C1 segment of cervical spinal cord (tissue), 14 donors: ENCODE results near the gene NMT1.
"Not testable (repeated sequence)": the region's sequence is repeated elsewhere in the genome, so short reads cannot be mapped to it uniquely, and the experiment has no call there.

Experiments
- DNase-seq, 14 donors: peaks; one replicate each; lab custom pipeline; 2025; lab: John Stamatoyannopoulos, UW

NMT1 gene

DNA sequence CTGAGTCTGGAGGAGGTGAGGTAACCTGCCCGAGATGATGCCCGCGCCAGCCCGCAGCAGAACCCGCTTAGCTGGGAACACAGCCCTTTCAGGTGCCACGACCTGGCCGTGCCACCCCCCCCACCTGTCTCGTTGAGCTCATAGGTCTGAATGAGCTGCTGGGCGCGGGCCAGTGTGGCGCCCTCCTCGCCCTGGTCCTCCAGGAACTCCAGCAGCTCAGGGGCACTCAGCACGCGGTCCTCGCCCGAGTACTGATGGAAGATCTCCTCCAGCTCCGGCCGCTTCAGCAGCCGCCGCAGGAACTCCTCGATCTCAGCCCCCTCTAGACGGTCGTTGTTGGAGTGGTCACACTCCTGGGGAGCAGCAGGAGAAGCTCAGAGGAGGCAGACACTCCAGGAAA lies 57.6 kb downstream of the NMT1 start:
- no peak for DNase-seq

DNA sequence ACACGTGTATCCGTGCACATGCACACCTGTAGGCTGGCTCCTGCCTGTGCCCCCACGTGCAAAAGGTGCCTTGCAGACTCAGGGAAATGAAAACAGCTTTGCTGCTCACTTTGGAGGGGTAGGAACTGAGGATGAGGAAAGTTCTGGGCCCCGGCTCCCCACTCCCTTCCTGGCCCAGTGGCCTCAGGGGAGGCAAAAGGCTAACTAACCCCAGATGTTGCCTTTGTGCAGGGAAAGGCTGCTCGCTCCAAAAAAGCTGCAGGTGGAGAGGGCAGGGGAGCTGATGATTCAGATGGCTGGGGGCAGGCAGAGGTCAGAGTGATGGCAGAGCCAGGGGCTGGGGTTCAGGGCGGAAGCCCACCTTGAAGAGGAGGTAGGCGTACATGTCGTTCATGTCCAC lies 58.8 kb downstream of the NMT1 start:
- DNase-seq, result no peak

GRCh38 chr17:45120558-45120957 lies 59.4 kb downstream of the NMT1 start:
- no peak for DNase-seq

GRCh38 chr17:45121055-45121454 lies 59.9 kb downstream of the NMT1 start:
- DNase-seq, result no peak

GRCh38 chr17:45123076-45123770 lies 62.1 kb downstream of the NMT1 start:
- DNase-seq, result no peak

DNA sequence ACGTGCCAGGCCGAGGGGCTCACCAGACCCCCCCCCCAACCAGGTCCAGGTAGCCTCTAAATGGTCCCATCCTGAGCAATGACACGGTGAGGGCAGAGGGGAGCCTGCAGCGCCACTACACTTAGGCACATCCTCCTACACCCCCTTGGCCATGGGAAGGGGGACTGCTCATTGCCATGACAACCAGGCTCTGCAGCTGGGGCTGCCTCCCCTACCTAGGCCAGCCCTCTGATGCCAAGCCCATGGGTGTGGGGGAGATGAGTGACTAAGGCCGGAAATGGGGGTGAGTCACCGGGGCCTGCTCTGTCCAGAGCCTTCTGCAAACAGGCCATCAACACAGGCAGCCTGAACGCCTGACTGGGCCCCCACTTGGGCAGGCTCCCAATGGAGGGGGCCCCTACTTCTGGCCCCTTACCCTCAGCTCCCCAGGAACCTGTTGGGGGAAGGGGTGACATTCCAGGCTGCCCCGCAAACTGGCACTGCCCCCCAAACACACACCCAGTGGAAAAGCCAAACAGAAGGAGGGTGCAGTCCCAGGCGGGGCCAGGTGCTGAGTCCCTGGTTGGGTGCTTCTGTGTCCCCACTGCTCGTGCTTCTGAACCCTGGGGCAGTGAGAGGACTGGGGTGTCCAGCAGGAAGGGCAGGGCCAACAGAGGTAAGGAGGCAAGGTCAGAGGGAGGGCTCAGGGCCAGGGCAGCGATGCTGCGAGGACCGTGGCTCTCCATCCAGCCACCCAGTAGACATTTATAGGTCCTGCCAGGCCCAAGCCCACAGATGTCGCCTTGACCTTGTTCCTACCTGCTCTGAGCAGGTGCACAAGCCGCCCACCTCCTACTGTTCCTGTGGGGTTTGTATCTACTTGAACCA lies 63.0 kb downstream of the NMT1 start:
- DNase-seq, result peak in 1 of 14 donors; percentile 58

DNA sequence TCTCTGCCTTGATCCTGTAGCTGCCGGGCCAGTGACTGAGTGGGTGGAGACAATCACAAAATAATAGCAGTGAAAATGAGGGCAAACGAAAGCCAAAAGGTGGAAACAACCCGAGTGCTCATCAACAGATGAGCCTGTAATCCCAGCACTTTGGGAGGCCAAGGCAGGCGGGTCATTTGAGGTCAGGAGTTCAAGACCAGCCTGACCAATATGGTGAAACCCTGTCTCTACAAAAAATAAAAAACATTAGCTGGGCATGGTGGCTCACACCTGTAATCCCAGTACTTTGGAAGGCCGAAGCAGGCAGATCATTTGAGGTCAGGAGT lies 63.6 kb downstream of the NMT1 start:
- not testable (repeated sequence) for DNase-seq

DNA sequence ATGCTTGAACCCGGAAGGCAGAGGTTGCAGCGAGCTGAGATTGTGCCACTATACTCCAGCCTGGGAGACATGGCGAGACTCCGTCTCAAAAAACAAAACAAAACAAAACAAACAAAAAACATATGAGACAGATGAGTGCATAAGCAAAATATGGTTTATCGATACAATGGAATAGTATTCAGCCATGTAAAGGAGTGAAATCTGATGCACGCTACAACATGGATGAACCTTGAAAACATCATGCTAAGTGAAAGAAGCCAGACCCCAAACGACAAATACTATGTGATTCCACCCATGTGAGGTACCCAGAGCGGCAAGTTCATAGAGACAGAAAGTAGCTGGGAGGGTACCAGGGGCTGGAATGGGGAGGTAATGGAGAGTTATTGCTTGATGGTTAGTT lies 64.4 kb downstream of the NMT1 start:
- no peak for DNase-seq

DNA sequence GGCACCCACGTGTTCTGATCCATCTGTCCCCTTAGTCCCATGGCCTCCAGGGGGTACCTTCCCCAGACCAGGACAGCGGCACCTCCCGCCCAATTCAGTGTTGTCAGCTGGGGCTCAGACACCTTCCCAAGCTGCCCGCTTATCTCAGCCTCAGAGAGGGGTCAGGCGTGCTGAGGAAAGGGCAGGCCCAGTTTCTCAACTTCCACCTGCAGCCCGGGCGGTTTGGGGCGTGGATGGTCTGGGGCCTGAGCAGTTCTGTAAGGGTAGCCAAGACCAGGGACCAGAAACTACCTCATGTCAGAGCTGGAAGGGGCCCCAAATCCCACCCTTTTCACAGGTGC lies 66.1 kb downstream of the NMT1 start:
- DNase-seq, result no peak

DNA sequence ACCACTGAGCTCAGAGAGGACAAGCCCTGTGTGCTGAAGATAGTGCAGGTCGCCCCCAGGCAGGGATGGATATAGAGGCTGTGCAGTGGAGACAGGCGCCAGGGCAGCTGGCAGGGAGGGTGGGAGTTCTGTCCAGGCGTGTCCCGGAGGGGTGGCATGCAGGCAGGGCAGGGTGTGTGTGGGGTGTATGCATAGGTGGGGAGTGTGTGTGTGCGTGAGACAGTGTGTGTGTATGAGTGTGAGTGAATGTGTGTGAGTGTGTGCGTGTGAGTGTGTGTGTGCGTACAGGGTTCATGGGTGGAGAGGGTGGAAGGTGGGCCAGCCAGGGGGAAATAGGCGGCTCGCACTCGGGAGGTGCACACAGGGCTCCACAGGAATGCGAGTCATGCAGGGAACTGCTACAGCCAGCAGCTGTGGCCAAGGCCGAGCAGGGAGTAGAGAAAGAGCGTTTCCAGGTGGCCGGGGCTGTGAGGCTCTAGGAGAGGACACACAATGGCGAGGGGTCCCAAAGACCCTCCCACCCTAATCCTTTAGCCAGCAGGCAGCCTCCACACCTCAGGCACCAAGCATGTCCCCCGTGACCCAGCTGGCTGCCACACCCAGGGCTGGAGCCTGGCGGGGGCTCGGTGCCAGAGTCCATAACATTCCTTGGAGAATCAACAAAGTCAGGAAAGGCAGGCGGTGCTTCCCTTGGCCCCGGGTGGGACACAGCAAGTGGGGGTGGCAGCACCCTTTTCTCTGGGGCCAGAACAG lies 66.6 kb downstream of the NMT1 start:
- no peak for DNase-seq

DNA sequence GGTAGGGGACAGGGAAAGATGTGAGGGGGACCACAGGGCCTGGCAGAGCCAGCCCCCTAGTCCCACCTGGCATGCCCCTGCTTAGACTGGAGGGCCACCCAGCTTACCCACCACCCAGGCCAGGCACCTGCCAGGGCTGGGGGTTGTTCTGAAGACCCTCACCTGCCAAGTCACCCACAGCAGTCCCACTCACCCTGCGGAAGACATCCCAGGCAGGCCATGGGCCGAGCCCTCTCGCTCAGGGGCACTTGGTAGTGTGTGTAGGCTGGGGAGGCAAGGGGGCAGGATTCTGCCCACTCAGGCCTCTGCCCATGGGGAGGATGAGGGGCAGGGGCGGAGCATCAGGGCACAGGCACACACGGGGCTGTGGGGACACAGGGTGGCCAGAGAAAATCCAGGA lies 67.2 kb downstream of the NMT1 start:
- no peak for DNase-seq

- no peak for DNase-seq
Observed at GRCh38 chr17:45128989-45129388, 67.9 kb downstream of the NMT1 start.

- DNase-seq, result peak in 1 of 14 donors; percentile 62
Observed at GRCh38 chr17:45129426-45129939, 68.4 kb downstream of the NMT1 start.

DNA sequence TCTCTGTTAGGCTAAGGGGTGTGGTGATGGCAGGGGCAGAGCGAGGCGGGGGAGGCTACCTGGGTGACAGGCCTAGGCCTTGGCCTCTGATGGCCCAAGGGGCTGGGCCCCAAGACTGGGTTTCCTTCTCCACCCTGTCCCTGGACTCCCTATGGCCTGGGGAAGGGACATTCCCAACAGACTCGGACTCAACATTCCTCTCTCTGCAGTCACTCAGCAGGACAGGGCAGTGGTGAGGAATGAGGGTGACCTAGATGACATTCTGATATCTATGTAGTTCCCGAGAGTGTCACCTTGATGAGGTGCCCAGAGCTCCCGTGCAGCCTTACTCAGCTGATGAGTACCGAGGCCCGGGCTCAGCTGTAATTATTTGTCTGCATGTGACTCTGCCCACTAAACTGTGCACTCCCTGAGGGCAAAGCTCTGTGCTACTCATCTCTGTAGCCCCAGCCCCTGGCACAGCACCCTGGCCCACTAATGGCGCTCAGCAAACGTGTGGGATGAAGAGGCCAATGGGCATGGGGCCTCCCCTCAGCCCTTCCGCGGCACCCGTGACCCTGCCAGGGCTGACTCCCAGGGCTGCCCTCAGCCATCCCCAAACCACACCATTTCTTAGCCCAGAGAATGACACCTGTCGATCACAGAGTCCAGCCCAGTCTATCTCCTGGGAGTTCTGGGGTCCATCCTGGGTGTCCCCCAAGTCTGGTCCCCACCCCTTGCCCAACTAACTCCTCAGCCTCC lies 69.0 kb downstream of the NMT1 start:
- DNase-seq, result no peak

DNA sequence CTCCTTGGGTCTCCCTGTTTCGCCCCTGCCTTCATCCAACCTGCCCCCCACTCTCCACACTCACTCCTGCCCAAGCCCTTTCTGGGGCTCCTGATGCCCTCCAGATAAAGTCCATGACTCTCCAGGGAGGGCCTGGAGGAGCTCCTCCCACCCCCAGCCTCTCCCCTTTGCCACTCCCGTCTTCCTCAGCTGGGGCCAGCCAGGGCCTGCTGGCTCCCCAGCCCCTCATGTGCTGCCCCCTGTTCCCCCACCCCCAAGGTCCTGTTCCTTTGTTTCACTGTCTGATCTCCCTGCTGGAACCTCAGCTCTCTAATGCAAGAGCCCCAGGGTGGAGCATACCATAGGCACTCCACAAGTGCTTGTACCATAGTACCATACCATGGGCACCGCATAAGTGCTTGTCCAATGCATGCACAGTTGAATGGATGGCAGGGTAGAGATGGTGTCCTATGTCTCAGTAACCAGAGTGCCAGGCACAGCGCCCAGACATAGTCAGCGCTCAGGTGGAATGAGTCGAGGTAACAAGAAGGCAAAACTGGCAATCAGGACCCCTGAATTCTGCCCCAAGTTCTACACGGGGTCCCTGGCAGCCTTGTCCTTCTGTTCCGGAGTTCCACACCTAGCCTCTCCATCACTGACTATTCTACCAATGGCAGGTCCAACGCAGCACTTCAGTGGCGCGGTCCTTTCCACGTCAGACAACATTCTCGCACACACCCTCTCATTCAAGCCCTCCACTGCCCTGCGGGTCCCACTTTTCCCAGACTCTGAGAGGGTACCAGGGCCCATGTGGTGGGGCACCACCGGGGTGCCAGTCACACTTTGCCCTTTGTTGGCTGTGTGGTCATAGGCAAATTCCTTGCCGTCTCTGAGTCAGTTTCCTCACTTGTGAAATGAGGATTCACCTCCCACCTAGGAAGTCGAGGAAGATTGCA lies 69.8 kb downstream of the NMT1 start:
- no peak for DNase-seq

- peak in 4 of 14 donors; percentile 16 to 65 (median 39) for DNase-seq
Observed at GRCh38 chr17:45131616-45132319, 70.7 kb downstream of the NMT1 start.

- no peak for DNase-seq
Observed at GRCh38 chr17:45132320-45132571, 71.1 kb downstream of the NMT1 start, which contains the start of gene PLCD3. Gene PLCD3 (minus strand): TSS chr17:45132515. CDS start chr17:45132410, 105 bp downstream.

GRCh38 chr17:45132572-45133463 lies 71.7 kb downstream of the NMT1 start:
- peak in 12 of 14 donors; percentile 41 to 78 (median 70) for DNase-seq
